ENCODE results near the gene ALB.

- no peak for TF ChIP-seq CTCF (conservative IDR thresholded peaks at IDR 0.05; ENCODE audit: low read depth, low read length)
- TF ChIP-seq EZH2 (IDR thresholded peaks at IDR 0.05; ENCODE audit: low read length, unreplicated experiment) = no peak
Measured at GRCh38 chr4:73438048-73438447, 34.0 kb downstream of the ALB start.

Data from PC-3 (cell line).